B cell (primary cell): ENCODE measurements around the gene TMEM131L. TPM values are rescaled to one million over a fixed set of nuclear protein-coding genes. Genes with fewer than 3 reads are reported as not detected.

Experiments
- ATAC-seq: fragments of 200-7000 bp; cut with Tn5 transposase; one replicate; pipeline ENCODE4 v1.10.0; 2021; ENCODE audit warnings: low read depth, mild to moderate bottlenecking, moderate number of reproducible peaks, moderate library complexity
- CTCF ChIA-PET: fragments of 350-600 bp; sonication (Branson Sonifier 250); formaldehyde crosslinking; loops from one replicate; lab custom pipeline; 2021; ENCODE audit warnings: antibody characterized with exemption, inconsistent platforms; lab: Charles Lee
- POLR2A ChIA-PET: fragments of 350-600 bp; sonication (Branson Sonifier 250); formaldehyde crosslinking; loops from one replicate; lab custom pipeline; 2021; ENCODE audit warnings: antibody characterized with exemption; lab: Charles Lee
- DNase-seq: peaks from one replicate; pipeline ENCODE4 v3.0.0; 2013
- H2AFZ ChIP-seq: 2 replicates; pipeline ENCODE4 v1.6.1; 2012; ENCODE audit warnings: mild to moderate bottlenecking, low read depth, low read length; ENCODE audit not compliant: insufficient read depth, poor library complexity, severe bottlenecking
- H3K27ac ChIP-seq, 2 donors: 1 replicate in 1 of 2; 2 replicates in 1 of 2; pipeline ENCODE4 v1.5.1; 2012 to 2013; ENCODE audit warnings: low read length in 2 of 2, mild to moderate bottlenecking in 2 of 2, moderate library complexity in 1 of 2
- H3K27me3 ChIP-seq, 4 experiments: fragments of 200-600 bp in 1 of 4; sonication (generic) in 1 of 4; replicated peaks in 1 of 4; 1 replicate in 2 of 4; 2 replicates in 2 of 4; pipeline versions ENCODE4 v1.6.1 to v1.7.0; 2013 to 2016; ENCODE audit warnings: low read length in 3 of 4, mild to moderate bottlenecking in 2 of 4, mixed read lengths in 1 of 4, moderate library complexity in 1 of 4; ENCODE audit not compliant: insufficient read depth in 4 of 4, control insufficient read depth in 3 of 4; ENCODE audit errors: control extremely low read depth in 1 of 4
- H3K36me3 ChIP-seq, 2 experiments: replicated peaks in 1 of 2; 1 replicate in 1 of 2; 2 replicates in 1 of 2; pipeline versions ENCODE4 v1.6.1 to v1.7.1; 2013; ENCODE audit warnings: low read length in 1 of 2; ENCODE audit not compliant: insufficient read depth in 2 of 2, control insufficient read depth in 1 of 2; ENCODE audit errors: control extremely low read depth in 1 of 2, extremely low read depth in 1 of 2
- H3K4me1 ChIP-seq, 2 donors: fragments of 200-600 bp in 1 of 2; sonication (generic) in 1 of 2; 1 replicate in 1 of 2; 2 replicates in 1 of 2; pipeline versions ENCODE4 v1.5.1 to v1.6.1; 2013 to 2017; ENCODE audit warnings: low read length in 2 of 2; ENCODE audit not compliant: control insufficient read depth in 2 of 2, insufficient read depth in 2 of 2
- H3K4me2 ChIP-seq: replicated peaks from 2 replicates; pipeline ENCODE3; 2012; ENCODE audit warnings: mild to moderate bottlenecking, low read depth, low read length; ENCODE audit not compliant: poor library complexity, severe bottlenecking
- H3K4me3 ChIP-seq, 5 experiments: fragments of 200-600 bp in 1 of 5; sonication (generic) in 1 of 5; 1 replicate in 3 of 5; 2 replicates in 2 of 5; pipeline versions ENCODE4 v1.5.1 to v1.7.0; 2011 to 2016; ENCODE audit warnings: low read length in 4 of 5, mild to moderate bottlenecking in 4 of 5, low read depth in 2 of 5, control low read depth in 1 of 5, moderate library complexity in 1 of 5; ENCODE audit not compliant: insufficient read depth in 1 of 5; ENCODE audit errors: control extremely low read depth in 1 of 5, extremely low read depth in 1 of 5
- H3K79me2 ChIP-seq: fragments of 200-600 bp; sonication (generic); one replicate; pipeline ENCODE4 v1.6.0; 2016; ENCODE audit warnings: low read length; ENCODE audit not compliant: control insufficient read depth, insufficient read depth
- H3K9ac ChIP-seq: fragments of 200-600 bp; sonication (generic); 2 replicates; pipeline ENCODE4 v1.6.1; 2017; ENCODE audit warnings: mild to moderate bottlenecking, low read length, moderate library complexity
- H3K9me3 ChIP-seq, 3 donors: one replicate each; pipeline versions ENCODE4 v1.6.1 to v1.7.1; 2013; ENCODE audit warnings: low read length in 2 of 3; ENCODE audit not compliant: control insufficient read depth in 2 of 3, insufficient read depth in 1 of 3; ENCODE audit errors: control extremely low read depth in 1 of 3
- H4K20me1 ChIP-seq: 2 replicates; pipeline ENCODE4 v1.6.0; 2012; ENCODE audit warnings: mild to moderate bottlenecking, low read length; ENCODE audit not compliant: insufficient read depth, control insufficient read depth, poor library complexity, severe bottlenecking
- H3K27ac Mint-ChIP-seq: one replicate; pipeline ENCODE4 v1.8.0; 2021; ENCODE audit warnings: mixed read lengths
- H3K27me3 Mint-ChIP-seq: one replicate; pipeline ENCODE4 v1.8.0; 2021; ENCODE audit warnings: mixed read lengths
- H3K4me1 Mint-ChIP-seq: one replicate; pipeline ENCODE4 v1.8.0; 2021; ENCODE audit warnings: mixed read lengths
- H3K4me3 Mint-ChIP-seq: one replicate; pipeline ENCODE4 v1.8.0; 2021; ENCODE audit warnings: mixed read lengths
- H3K9me3 Mint-ChIP-seq: one replicate; pipeline ENCODE4 v1.8.0; 2022; ENCODE audit warnings: mixed read lengths; ENCODE audit not compliant: insufficient read depth
- EZH2 ChIP-seq: IDR thresholded peaks from 2 replicates; pipeline ENCODE4 v1.6.1; 2012; ENCODE audit warnings: borderline replicate concordance, low read depth, mild to moderate bottlenecking, moderate library complexity, low read length; ENCODE audit not compliant: insufficient read depth, poor library complexity, severe bottlenecking
- WGBS: methylation state at CpG from one replicate; pipeline ENCODE4 v1.1.5; 2013; ENCODE audit warnings: missing lambda C conversion rate; ENCODE audit not compliant: insufficient coverage; 5-methylcytosine and 5-hydroxymethylcytosine counted together
- intact Hi-C: fragments of 100-400 bp; cut with micrococcal nuclease; formaldehyde crosslinking; loops from one replicate; pipeline ENCODE4 v1.10.0; 2022
- polyA plus RNA-seq: library from polyadenylated mRNA; depleted of rRNA; stranded (reverse); fragments of >200 nt; gene quantifications from 2 replicates; pipeline ENCODE4 v1.2.3, GENCODE V29; 2012
- total RNA-seq, 2 donors: library from RNA; stranded (reverse); fragments of 120-200 nt in 1 of 2; gene quantifications; 1 replicate in 1 of 2; 2 replicates in 1 of 2; pipeline versions ENCODE4 v1.2.3 to v1.2.4, GENCODE V29; 2013 to 2022
- TF ChIP-seq, protein P1 (sequence below): fragments of 200-600 bp; IDR thresholded peaks from one replicate; pipeline ENCODE4 v1.8.0; 2022; ENCODE audit warnings: antibody characterized with exemption, mild to moderate bottlenecking

Gene TMEM131L
- total and polyA plus RNA-seq, 2 donors (not counting 1 experiment from before 2014, with no cell fraction given): 56.4 to 120 TPM

DNA sequence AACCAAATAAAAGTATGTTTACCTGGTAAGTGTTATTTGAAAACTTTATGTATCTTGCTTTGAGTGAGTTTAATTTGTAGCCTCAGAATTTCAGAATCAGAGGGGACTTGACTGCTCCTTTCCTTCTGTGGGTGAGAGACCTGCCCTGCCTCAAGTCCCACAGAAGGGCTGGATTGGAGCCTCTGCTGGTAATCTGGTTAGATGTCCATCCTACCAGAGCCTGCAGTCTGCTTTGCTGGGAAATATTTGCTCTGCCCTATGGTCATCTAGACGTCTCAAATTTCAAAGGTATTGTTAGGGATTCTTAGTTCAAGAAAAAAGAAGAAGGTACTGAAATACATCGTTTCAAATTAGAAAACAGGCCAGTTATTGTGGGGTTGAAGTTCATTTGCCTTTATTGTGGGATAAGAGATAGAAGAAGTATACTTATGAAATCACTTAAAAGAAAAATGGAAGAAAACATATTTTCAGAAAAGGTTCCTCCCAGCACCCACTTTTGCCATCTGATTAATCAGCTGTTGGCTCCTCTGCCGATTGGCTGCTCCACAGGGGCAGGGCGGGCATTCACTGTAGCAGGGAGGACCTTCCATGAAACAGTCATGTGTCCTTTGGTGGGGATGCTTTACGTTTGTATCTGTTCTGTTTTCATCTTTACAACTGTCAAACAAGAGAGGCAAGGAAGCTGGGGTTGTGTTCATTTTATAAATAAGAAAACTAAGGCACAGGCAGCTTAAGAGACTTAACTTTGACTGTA is 144.6 kb downstream of the TMEM131L start:
- H3K4me2 ChIP-seq: no peak overlapping the region
- no peak overlapping the region for H3K9ac ChIP-seq
- H3K9me3 ChIP-seq: peaks cover 0 to 3% (median 0%) of the 10 kb centered on the region in 3 donors
- ChIA-PET CTCF (no interaction called here), POLR2A (no interaction called here)
- no peak overlapping the region for H3K27ac Mint-ChIP-seq
- H4K20me1 ChIP-seq: peaks cover 48% of the 10 kb centered on the region
- H3K27ac ChIP-seq: peak overlapping the region in 1 of 2 donors; percentile 9
- H3K4me1 Mint-ChIP-seq: peaks cover 25% of the 10 kb centered on the region
- no peaks in the 10 kb centered on the region for H3K27me3 Mint-ChIP-seq
- ATAC-seq (no peak), DNase-seq (no peak)
- H3K27me3 ChIP-seq: no peaks in the 10 kb centered on the region
- no peak overlapping the region for H3K4me3 ChIP-seq
- intact Hi-C loops: no loop called here
- no peak overlapping the region for H2AFZ ChIP-seq
- H3K9me3 Mint-ChIP-seq: no peaks in the 10 kb centered on the region
- H3K79me2 ChIP-seq: peaks cover 73% of the 10 kb centered on the region
- H3K4me1 ChIP-seq: peaks cover 4 to 8% of the 10 kb centered on the region in 2 donors
- no peak overlapping the region for H3K4me3 Mint-ChIP-seq
- peaks cover 9 to 90% of the 10 kb centered on the region in 2 experiments for H3K36me3 ChIP-seq
- 100% methylated on average over 2 of the region's 5 CpGs for WGBS
- TF ChIP-seq EZH2: no peak
- TF ChIP-seq, protein P1, sequence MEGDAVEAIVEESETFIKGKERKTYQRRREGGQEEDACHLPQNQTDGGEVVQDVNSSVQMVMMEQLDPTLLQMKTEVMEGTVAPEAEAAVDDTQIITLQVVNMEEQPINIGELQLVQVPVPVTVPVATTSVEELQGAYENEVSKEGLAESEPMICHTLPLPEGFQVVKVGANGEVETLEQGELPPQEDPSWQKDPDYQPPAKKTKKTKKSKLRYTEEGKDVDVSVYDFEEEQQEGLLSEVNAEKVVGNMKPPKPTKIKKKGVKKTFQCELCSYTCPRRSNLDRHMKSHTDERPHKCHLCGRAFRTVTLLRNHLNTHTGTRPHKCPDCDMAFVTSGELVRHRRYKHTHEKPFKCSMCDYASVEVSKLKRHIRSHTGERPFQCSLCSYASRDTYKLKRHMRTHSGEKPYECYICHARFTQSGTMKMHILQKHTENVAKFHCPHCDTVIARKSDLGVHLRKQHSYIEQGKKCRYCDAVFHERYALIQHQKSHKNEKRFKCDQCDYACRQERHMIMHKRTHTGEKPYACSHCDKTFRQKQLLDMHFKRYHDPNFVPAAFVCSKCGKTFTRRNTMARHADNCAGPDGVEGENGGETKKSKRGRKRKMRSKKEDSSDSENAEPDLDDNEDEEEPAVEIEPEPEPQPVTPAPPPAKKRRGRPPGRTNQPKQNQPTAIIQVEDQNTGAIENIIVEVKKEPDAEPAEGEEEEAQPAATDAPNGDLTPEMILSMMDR: no peak

DNA sequence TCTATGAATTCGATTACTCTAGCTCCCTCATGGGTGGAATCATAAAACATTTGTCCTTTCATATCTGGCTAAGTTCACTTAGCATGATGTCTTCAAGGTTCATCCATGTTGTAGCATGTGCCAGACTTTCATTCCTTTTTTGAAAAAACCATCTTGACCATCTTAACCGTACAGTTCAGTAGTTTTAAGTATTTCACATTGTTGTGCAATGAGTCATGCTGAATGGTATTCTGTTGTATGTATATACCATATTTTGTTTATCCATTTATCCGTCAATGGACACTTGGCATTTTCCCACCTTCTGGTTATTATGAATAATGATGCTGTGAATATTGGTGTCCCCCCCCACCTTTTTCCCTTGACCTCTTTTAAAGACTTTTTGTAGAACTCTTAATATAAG is 145.5 kb downstream of the TMEM131L start:
- CTCF ChIA-PET: no interaction called here
- H3K9ac ChIP-seq: no peak overlapping the region
- peaks cover 50% of the 10 kb centered on the region for H4K20me1 ChIP-seq
- Mint-ChIP-seq H3K27ac (no peak overlapping the region), H3K9me3 (no peaks in the 10 kb centered on the region), H3K4me3 (no peak overlapping the region), H3K27me3 (no peaks in the 10 kb centered on the region), H3K4me1 (peaks cover 24% of the 10 kb centered on the region)
- intact Hi-C loops: no loop called here
- H3K4me2 ChIP-seq: no peak overlapping the region
- peaks cover 64% of the 10 kb centered on the region for H3K79me2 ChIP-seq
- no peak for TF ChIP-seq EZH2
- TF ChIP-seq, protein P1: no peak
- POLR2A ChIA-PET: no interaction called here
- no peak overlapping the region for H2AFZ ChIP-seq
- H3K27ac ChIP-seq: peak overlapping the region in 1 of 2 donors; percentile 5
- ATAC-seq: no peak
- peaks cover 0 to 3% (median 0%) of the 10 kb centered on the region in 3 donors for H3K9me3 ChIP-seq
- peaks cover 4 to 8% of the 10 kb centered on the region in 2 donors for H3K4me1 ChIP-seq
- no peak overlapping the region for H3K4me3 ChIP-seq
- no peaks in the 10 kb centered on the region for H3K27me3 ChIP-seq
- DNase-seq: no peak
- WGBS: 100% methylated on average over 1 of the region's 3 CpGs
- peaks cover 5 to 89% of the 10 kb centered on the region in 2 experiments for H3K36me3 ChIP-seq
